ENCODE measurements around the gene TRAF3IP1.
"Not testable (repeated sequence)": the region's sequence is repeated elsewhere in the genome, so short reads cannot be mapped to it uniquely, and the experiment has no call there.

Gene TRAF3IP1

GRCh38 chr2:238325694-238326093 lies 5.4 kb downstream of the TRAF3IP1 start:
- DNase-seq (ENCODE audit: low read depth) = no peak
- H3K4me3 ChIP-seq (ENCODE audit: low read depth, low read length) = no peak overlapping the region
- no peak for TF ChIP-seq MAX (IDR thresholded peaks at IDR 0.05; ENCODE audit: low read depth, low read length)
- TF ChIP-seq CTCF (IDR thresholded peaks at IDR 0.05; ENCODE audit: low read depth, low read length) = no peak
- TF ChIP-seq MYC (IDR thresholded peaks at IDR 0.05; ENCODE audit: low read depth, low read length) = no peak

DNA sequence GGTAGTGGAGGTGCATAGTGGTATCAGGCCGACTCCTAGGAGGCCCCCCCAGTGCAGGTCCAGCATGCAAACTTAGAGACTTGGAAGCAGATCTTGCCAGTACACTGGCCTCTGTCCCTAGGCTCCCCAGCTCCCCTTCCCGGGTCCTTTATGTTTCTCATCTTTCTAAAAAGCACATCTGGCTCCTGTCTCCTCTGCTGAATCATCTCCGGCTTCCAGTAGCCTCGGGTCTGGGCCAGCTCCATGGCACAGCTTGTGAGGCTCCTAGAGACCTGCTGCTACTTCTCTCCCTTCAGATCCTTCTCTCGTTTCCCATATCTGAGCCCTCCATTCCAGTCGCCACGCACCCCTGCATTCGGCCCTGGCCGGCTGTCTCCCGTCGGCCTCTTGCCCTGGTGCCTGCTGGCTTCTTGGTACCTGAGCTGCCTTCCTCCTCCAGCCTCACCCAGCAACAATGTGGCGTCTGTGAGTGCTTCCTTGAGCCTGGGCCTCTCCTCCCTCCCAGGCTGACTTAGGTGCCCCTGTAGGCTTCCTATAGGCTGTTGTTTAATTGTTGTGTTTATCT lies 6.6 kb downstream of the TRAF3IP1 start:
- TF ChIP-seq POLR2A (IDR thresholded peaks at IDR 0.05; ENCODE audit: extremely low read depth, insufficient read length) (no peak), MYC (IDR thresholded peaks at IDR 0.05; ENCODE audit: low read depth, low read length) (no peak), CTCF (IDR thresholded peaks at IDR 0.05; ENCODE audit: low read depth, low read length) (no peak), MAX (IDR thresholded peaks at IDR 0.05; ENCODE audit: low read depth, low read length) (no peak)
- no peak for DNase-seq (ENCODE audit: low read depth)
- no peak overlapping the region for H3K4me3 ChIP-seq (ENCODE audit: low read depth, low read length)

- H3K4me3 ChIP-seq (ENCODE audit: low read depth, low read length) = no peak overlapping the region
- TF ChIP-seq MAX (IDR thresholded peaks at IDR 0.05; ENCODE audit: low read depth, low read length) = no peak
- no peak for TF ChIP-seq MYC (IDR thresholded peaks at IDR 0.05; ENCODE audit: low read depth, low read length)
- no peak for TF ChIP-seq CTCF (IDR thresholded peaks at IDR 0.05; ENCODE audit: low read depth, low read length)
- no peak for TF ChIP-seq POLR2A (IDR thresholded peaks at IDR 0.05; ENCODE audit: extremely low read depth, insufficient read length)
- DNase-seq (ENCODE audit: low read depth) = no peak
Observed at GRCh38 chr2:238327751-238328150, 7.4 kb downstream of the TRAF3IP1 start.

DNA sequence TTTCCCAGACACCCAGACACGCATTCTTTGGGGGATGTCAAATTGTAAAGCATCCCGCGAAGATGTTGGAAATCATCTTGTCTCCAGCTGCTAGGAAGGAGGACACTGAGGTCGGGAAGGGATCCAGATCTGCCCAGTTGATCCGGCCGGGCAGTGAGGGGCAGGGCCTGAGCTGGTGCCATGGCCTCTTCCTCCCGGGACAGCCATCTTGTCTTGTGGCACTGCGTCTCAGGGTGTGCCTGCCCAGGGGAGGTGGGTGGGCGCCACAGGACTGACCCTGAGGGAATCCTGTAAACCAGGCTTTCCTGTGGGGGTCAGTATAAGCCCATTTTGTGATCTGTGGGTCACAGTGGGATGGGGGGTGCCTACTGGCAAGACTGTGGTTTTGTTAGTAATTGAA lies 10.1 kb downstream of the TRAF3IP1 start:
- DNase-seq (ENCODE audit: low read depth) = no peak
- H3K4me3 ChIP-seq (ENCODE audit: low read depth, low read length) = no peak overlapping the region
- no peak for TF ChIP-seq POLR2A (IDR thresholded peaks at IDR 0.05; ENCODE audit: extremely low read depth, insufficient read length)
- no peak for TF ChIP-seq MYC (IDR thresholded peaks at IDR 0.05; ENCODE audit: low read depth, low read length)
- no peak for TF ChIP-seq MAX (IDR thresholded peaks at IDR 0.05; ENCODE audit: low read depth, low read length)
- TF ChIP-seq CTCF (IDR thresholded peaks at IDR 0.05; ENCODE audit: low read depth, low read length) = no peak

DNA sequence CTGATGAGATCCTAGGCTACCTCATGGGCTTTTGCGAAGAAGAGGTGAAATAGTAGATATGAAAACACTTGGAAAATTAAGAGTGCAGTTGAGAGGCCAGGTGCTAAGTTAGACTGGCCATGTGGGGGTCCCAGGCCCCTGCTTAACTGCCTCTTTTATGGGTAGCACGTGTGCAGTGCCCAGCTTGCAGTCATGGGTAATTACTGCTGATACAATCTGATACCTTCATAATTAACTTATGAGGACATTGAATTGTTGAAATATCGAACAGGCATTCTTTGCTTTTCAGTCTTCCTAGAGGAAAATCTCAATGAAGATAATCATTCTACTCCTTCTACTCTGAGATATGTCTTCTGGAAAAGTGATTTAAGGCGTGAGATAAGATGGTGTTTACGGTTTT lies 11.6 kb downstream of the TRAF3IP1 start:
- TF ChIP-seq MAX (IDR thresholded peaks at IDR 0.05; ENCODE audit: low read depth, low read length) = no peak
- TF ChIP-seq POLR2A (IDR thresholded peaks at IDR 0.05; ENCODE audit: extremely low read depth, insufficient read length) = no peak
- TF ChIP-seq MYC (IDR thresholded peaks at IDR 0.05; ENCODE audit: low read depth, low read length) = no peak
- no peak for TF ChIP-seq CTCF (IDR thresholded peaks at IDR 0.05; ENCODE audit: low read depth, low read length)
- no peak overlapping the region for H3K4me3 ChIP-seq (ENCODE audit: low read depth, low read length)
- no peak for DNase-seq (ENCODE audit: low read depth)

GRCh38 chr2:238334885-238335284 lies 14.6 kb downstream of the TRAF3IP1 start:
- TF ChIP-seq POLR2A (IDR thresholded peaks at IDR 0.05; ENCODE audit: extremely low read depth, insufficient read length) (no peak), MAX (IDR thresholded peaks at IDR 0.05; ENCODE audit: low read depth, low read length) (no peak), MYC (IDR thresholded peaks at IDR 0.05; ENCODE audit: low read depth, low read length) (no peak), CTCF (IDR thresholded peaks at IDR 0.05; ENCODE audit: low read depth, low read length) (no peak)

GRCh38 chr2:238335591-238335990 lies 15.3 kb downstream of the TRAF3IP1 start:
- not testable (repeated sequence) for H3K4me3 ChIP-seq (ENCODE audit: low read depth, low read length); DNase-seq (ENCODE audit: low read depth)

More at GRCh38 chr2:238334885-238335284, 14.6 kb downstream of the TRAF3IP1 start:
- H3K4me3 ChIP-seq (ENCODE audit: low read depth, low read length) = no peak overlapping the region
- no peak for DNase-seq (ENCODE audit: low read depth)

Measured in NB4 (cell line).